Psoas muscle (tissue), 8 donors: ENCODE data around the gene FAF1. TPM values are rescaled to one million over a fixed set of nuclear protein-coding genes. Genes with fewer than 3 reads are reported as not detected.
"Not testable (repeated sequence)": the region's sequence is repeated elsewhere in the genome, so short reads cannot be mapped to it uniquely, and the experiment has no call there.

ENCODE experiments used
- ATAC-seq, 4 donors: fragments of 200-7000 bp; cut with Tn5 transposase; one replicate each; pipeline ENCODE4 v1.9.1; 2020; ENCODE audit warnings: moderate library complexity in 3 of 4, mild to moderate bottlenecking in 2 of 4
- DNase-seq, 2 donors: peaks; one replicate each; pipeline ENCODE4 v3.0.0-alpha.2; 2020
- H3K27ac ChIP-seq: fragments of 200-600 bp; one replicate; pipeline ENCODE4 v1.8.0; 2022
- H3K27me3 ChIP-seq, 3 donors: fragments of 200-600 bp in 1 of 3; one replicate each; pipeline versions ENCODE4 v1.6.1 to v1.8.0; 2013 to 2022; ENCODE audit warnings: low read length in 2 of 3, mild to moderate bottlenecking in 2 of 3, moderate library complexity in 1 of 3; ENCODE audit not compliant: insufficient read depth in 3 of 3
- H3K36me3 ChIP-seq, 2 donors: fragments of 200-600 bp in 1 of 2; one replicate each; pipeline versions ENCODE4 v1.6.1 to v1.8.0; 2013 to 2022; ENCODE audit warnings: low read depth in 1 of 2, mild to moderate bottlenecking in 1 of 2, moderate library complexity in 1 of 2; ENCODE audit not compliant: insufficient read depth in 1 of 2
- H3K4me1 ChIP-seq: fragments of 200-600 bp; one replicate; pipeline ENCODE4 v1.8.0; 2022
- H3K4me3 ChIP-seq: fragments of 200-600 bp; one replicate; pipeline ENCODE4 v1.8.0; 2022; ENCODE audit warnings: mild to moderate bottlenecking
- H3K9me3 ChIP-seq: fragments of 200-600 bp; one replicate; pipeline ENCODE4 v1.8.0; 2022
- WGBS, 3 donors: extraction: QIAGEN DNeasy Blood & Tissue Kit; methylation state at CpG; one replicate each; pipeline versions ENCODE4 v1.1.6 to v1.1.7; 2013; 5-methylcytosine and 5-hydroxymethylcytosine counted together
- intact Hi-C, 2 donors: fragments of 100-400 bp; cut with DNase I; formaldehyde crosslinking; loops; one replicate each; pipeline versions ENCODE4 v1.11.0 to v1.14.2; 2022
- polyA plus RNA-seq, 3 donors: library from polyadenylated mRNA; stranded (reverse); fragments of 200-250 nt; gene quantifications; one replicate each; pipeline ENCODE4 v1.2.3, GENCODE V29; 2013
- total RNA-seq, 4 donors: library from RNA; stranded (reverse); fragmentation: NEBNext Ultra II Directional in 2 of 4; extraction: Animal tissue kit (Norgen Biotek cat#: 25700) in 2 of 4; gene quantifications; one replicate each; pipeline versions ENCODE4 v1.2.1 to v1.2.4, GENCODE V29; 2021 to 2023
- TF ChIP-seq, protein P1 (sequence below): fragments of 200-600 bp; IDR thresholded peaks from one replicate; pipeline ENCODE4 v1.8.0; 2022; ENCODE audit warnings: antibody characterized with exemption
- donor health status: healthy with polysubstance abuse.
- donor health status: DM: no; HTN: no; CAD: no; lungs with moderate emphysema.
- donor health status: Bipolar disorder and iron deficiency.
- donor health status: healthy.
- donor health status: DM: yes; HTN: yes; CAD: no.
- donor health status: DM: no; HTN: no; CAD: no.
- donor health status: DM: no; HTN: no; CAD: no.
- donor health status: DM: yes; HTN: yes; CAD: no.

Gene FAF1
- total and polyA plus RNA-seq, 7 donors = 67.8 to 128 (median 108) TPM

DNA sequence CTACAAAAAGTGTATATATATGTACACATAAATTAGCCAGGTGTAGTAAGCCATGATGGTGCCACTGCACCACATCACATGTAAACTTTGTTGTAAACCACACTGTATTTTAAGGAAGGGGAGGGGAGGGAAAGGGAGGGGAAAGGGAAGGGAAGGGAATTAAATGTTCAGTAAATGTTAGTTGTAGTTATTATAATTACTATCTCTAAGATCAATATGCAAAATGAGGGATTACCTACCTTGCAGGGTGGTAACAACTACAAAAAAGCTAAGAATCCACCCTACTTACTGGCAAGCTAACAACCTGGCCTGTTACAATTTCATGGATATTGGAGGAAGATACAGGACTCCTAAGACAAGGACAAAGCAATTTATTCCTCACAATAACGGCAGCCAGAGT lies 17.7 kb downstream of the FAF1 start:
- ATAC-seq = no peak
- DNase-seq = no peak
- no peak overlapping the region for H3K4me3 ChIP-seq
- no peaks in the 10 kb centered on the region for H3K27me3 ChIP-seq
- H3K4me1 ChIP-seq = no peaks in the 10 kb centered on the region
- TF ChIP-seq, protein P1, sequence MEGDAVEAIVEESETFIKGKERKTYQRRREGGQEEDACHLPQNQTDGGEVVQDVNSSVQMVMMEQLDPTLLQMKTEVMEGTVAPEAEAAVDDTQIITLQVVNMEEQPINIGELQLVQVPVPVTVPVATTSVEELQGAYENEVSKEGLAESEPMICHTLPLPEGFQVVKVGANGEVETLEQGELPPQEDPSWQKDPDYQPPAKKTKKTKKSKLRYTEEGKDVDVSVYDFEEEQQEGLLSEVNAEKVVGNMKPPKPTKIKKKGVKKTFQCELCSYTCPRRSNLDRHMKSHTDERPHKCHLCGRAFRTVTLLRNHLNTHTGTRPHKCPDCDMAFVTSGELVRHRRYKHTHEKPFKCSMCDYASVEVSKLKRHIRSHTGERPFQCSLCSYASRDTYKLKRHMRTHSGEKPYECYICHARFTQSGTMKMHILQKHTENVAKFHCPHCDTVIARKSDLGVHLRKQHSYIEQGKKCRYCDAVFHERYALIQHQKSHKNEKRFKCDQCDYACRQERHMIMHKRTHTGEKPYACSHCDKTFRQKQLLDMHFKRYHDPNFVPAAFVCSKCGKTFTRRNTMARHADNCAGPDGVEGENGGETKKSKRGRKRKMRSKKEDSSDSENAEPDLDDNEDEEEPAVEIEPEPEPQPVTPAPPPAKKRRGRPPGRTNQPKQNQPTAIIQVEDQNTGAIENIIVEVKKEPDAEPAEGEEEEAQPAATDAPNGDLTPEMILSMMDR = no peak
- H3K27ac ChIP-seq = no peak overlapping the region
- no peaks in the 10 kb centered on the region for H3K9me3 ChIP-seq
- WGBS, 3 donors = 69 to 82% (median 70%) methylated on average over 1 of the region's 1 CpG
- intact Hi-C loops = no loop called here
- no peaks in the 10 kb centered on the region for H3K36me3 ChIP-seq

DNA sequence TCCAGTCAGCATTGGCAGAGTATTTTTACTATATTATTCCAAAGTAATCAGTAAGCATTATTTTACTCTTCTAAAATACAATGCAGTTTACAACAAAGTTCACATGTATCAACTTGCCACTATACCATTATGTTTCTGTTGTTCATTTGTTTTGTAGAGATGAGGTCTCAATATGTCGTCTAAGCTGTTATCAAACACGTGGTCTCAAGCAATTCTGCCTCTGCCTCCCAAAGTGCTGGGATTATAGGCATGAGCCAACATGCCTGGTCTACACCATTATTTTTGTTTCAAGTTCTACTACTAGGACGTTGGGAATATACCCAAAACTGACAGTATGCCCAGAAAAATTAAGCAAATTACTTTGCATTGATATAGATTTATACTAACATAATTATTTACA lies 19.8 kb downstream of the FAF1 start:
- H3K4me3 ChIP-seq = no peak overlapping the region
- TF ChIP-seq, protein P1 = no peak
- peaks cover 16% of the 10 kb centered on the region for H3K4me1 ChIP-seq
- ATAC-seq (no peak), DNase-seq (no peak)
- no peaks in the 10 kb centered on the region for H3K36me3 ChIP-seq
- intact Hi-C loops = no loop called here
- no peaks in the 10 kb centered on the region for H3K9me3 ChIP-seq
- 91 to 95% (median 92%) methylated on average over 3 of the region's 3 CpGs for WGBS, 3 donors
- no peak overlapping the region for H3K27ac ChIP-seq
- no peaks in the 10 kb centered on the region for H3K27me3 ChIP-seq

DNA sequence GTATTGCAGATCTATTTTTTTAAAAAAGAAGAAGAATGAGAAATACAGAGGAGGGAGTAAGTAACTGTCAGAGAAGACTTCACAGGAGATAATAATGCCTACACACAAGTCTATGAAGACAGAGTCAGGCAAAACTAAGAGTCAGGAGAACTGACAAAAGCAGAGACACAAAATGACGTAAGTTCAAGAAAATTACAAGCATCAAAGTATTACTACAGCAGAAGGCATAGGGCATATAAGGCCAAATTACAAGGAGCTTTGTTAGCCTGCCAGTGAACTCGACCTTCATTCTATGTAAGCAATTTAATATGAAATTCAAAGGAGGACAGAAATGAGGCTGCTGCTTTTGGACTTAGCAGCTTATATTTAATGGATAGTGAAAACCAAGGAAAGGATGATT lies 23.7 kb downstream of the FAF1 start:
- no peaks in the 10 kb centered on the region for H3K36me3 ChIP-seq
- WGBS, 3 donors = 52 to 64% (median 57%) methylated on average over 2 of the region's 2 CpGs
- H3K9me3 ChIP-seq = peaks cover under 1% of the 10 kb centered on the region
- intact Hi-C loops = loop anchor here in 1 of 2 donors (10.0 kb wide), 1 partner anchor 162 kb away; no protein-coding TSS in a partner anchor
- no peak overlapping the region for H3K4me3 ChIP-seq
- H3K27ac ChIP-seq = no peak overlapping the region
- ATAC-seq (no peak), DNase-seq (no peak)
- no peaks in the 10 kb centered on the region for H3K27me3 ChIP-seq
- peaks cover 16% of the 10 kb centered on the region for H3K4me1 ChIP-seq
- TF ChIP-seq, protein P1 = no peak

DNA sequence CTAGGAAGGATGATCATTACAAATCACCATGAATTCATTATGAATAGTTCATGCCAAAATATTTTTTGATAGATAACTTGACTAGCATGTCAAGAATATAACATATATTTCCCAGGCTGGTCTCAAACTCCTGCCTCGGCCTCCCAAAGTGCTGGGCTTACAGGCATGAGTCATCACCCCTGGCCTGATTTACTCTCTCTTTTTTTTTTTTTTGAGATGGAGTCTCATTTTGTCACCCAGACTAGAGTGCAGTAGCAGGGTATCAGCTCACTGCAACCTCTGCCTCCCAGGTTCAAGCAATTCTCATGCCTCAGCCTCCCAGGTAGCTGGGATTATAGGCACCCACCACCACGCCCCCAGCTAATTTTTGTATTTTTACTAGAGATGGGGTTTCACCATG lies 24.8 kb downstream of the FAF1 start:
- 81 to 95% (median 89%) methylated on average over 2 of the region's 2 CpGs for WGBS, 3 donors
- not testable (repeated sequence) for H3K27me3 ChIP-seq, H3K36me3 ChIP-seq, DNase-seq, H3K9me3 ChIP-seq, ATAC-seq, H3K4me3 ChIP-seq, H3K27ac ChIP-seq
- intact Hi-C loops = loop anchor here in 1 of 2 donors (10.0 kb wide), 1 partner anchor 160 kb away; no protein-coding TSS in a partner anchor
- H3K4me1 ChIP-seq = peaks cover 16% of the 10 kb centered on the region

DNA sequence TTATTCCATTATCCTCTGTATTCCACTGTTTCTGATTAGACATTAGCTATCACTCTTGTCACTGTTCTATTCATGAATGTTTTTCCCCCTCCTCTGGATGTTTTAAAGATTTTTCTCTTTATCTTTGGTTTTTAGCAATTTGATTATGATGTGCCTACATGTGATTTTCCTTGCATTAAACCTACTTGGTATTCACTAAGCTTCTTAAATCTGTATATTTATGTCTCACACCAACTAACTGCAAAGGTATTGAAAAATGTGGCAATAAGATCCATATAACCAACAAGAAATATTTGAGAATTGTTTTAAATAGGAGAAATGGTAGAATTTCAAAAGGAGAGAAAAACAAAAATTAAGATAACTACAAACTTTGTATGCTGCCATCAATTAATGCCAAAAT lies 25.2 kb downstream of the FAF1 start:
- Histone ChIP-seq H3K4me1 (peaks cover 16% of the 10 kb centered on the region), H3K9me3 (peaks cover 7% of the 10 kb centered on the region), H3K4me3 (no peak overlapping the region), H3K36me3 (no peaks in the 10 kb centered on the region), H3K27ac (no peak overlapping the region), H3K27me3 (no peaks in the 10 kb centered on the region)
- ATAC-seq (no peak), DNase-seq (no peak)
- intact Hi-C loops = loop anchor here in 1 of 2 donors (5.0 to 10.0 kb wide), 2 partner anchors 107 to 160 kb away; no protein-coding TSS in a partner anchor
- TF ChIP-seq, protein P1 = no peak

DNA sequence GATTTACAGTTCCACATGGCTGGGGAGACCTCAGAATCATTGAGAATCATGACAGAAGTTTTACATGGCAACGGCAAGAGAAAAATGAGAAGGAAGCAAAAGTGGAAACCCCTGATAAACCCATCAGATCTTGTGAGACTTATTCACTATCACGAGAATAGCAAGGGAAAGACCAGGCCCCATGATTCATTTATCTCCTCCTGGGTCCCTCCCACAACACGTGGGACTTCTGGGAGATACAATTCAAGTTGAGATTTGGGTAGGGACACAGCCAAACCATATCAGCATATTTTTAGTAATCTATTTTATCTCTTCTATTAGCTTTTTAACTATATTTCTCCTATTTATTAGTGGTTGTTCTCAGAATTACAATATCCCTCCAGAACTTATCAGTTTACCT lies 26.3 kb downstream of the FAF1 start:
- ATAC-seq, H3K27ac ChIP-seq, H3K27me3 ChIP-seq, H3K36me3 ChIP-seq, H3K4me3 ChIP-seq, H3K9me3 ChIP-seq, DNase-seq: not testable (repeated sequence)
- 89 to 90% (median 90%) methylated on average over 3 of the region's 3 CpGs for WGBS, 3 donors
- H3K4me1 ChIP-seq = peaks cover 16% of the 10 kb centered on the region
- intact Hi-C loops = loop anchor here in 1 of 2 donors (5.0 to 10.0 kb wide), 2 partner anchors 109 to 159 kb away; no protein-coding TSS in a partner anchor

DNA sequence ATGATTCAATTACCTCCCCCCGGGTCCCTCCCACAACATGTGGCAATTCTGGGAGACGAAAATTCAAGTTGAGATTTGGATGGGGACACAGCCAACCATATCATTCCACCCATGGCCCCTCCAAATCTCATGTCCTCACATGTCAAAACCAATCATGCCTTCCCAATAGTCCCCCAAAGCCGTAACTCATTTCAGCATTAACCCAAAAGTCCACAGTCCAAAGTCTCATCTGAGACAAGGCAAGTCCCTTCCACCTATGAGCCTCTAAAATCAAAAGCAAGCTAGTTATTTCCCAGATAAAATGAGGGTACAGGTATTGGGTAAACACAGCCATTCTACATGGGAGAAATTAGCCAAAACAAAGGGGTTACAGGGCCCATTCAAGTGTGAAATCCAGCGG lies 28.0 kb downstream of the FAF1 start:
- peaks cover 16% of the 10 kb centered on the region for H3K4me1 ChIP-seq
- H3K27ac ChIP-seq, ATAC-seq, H3K27me3 ChIP-seq, DNase-seq, H3K9me3 ChIP-seq, H3K4me3 ChIP-seq, H3K36me3 ChIP-seq: not testable (repeated sequence)
- intact Hi-C loops = loop anchor here in 1 of 2 donors (5.0 to 10.0 kb wide), 2 partner anchors 110 to 157 kb away; no protein-coding TSS in a partner anchor
- WGBS, 3 donors = 93 to 98% (median 94%) methylated on average over 4 of the region's 4 CpGs
